ENCODE measurements around the gene CXADR.

DNA sequence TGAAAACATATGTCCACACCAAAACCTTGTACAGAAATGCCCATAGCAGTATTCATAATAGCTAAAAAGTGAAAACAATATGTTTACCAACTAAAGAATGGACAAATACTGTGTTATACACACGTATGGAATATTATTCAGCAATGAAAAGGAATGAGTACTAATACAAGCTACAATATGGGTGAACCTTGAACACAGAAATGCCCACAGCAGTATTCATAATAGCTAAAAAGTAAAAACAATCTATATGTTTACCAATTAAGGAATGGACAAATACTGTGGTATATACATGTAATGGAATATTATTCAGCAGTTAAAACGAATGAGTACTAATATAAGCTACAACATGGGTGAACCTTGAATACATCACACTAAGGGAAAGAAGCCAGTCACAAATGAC lies 96.8 kb downstream of the CXADR start:
- TF ChIP-seq, protein P1, sequence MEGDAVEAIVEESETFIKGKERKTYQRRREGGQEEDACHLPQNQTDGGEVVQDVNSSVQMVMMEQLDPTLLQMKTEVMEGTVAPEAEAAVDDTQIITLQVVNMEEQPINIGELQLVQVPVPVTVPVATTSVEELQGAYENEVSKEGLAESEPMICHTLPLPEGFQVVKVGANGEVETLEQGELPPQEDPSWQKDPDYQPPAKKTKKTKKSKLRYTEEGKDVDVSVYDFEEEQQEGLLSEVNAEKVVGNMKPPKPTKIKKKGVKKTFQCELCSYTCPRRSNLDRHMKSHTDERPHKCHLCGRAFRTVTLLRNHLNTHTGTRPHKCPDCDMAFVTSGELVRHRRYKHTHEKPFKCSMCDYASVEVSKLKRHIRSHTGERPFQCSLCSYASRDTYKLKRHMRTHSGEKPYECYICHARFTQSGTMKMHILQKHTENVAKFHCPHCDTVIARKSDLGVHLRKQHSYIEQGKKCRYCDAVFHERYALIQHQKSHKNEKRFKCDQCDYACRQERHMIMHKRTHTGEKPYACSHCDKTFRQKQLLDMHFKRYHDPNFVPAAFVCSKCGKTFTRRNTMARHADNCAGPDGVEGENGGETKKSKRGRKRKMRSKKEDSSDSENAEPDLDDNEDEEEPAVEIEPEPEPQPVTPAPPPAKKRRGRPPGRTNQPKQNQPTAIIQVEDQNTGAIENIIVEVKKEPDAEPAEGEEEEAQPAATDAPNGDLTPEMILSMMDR (conservative IDR thresholded peaks at IDR 0.05; ENCODE audit: low read length), result no peak
- TF ChIP-seq EZH2phosphoT487 (IDR thresholded peaks at IDR 0.05; ENCODE audit: borderline replicate concordance, low read depth, low read length), result no peak

Data from OCI-LY7 (cell line).